ENCODE data around the gene MAP2K2.

Gene MAP2K2

GRCh38 chr19:4054441-4055208 is 69.3 kb downstream of the MAP2K2 start:
- no peak overlapping the region for H3K27ac ChIP-seq
- no peak for DNase-seq
- TF ChIP-seq CTCF (IDR thresholded peaks at IDR 0.05; ENCODE audit: low read depth, low read length, missing control alignments): no peak
- H3K27me3 ChIP-seq (replicated peaks): no peaks in the 10 kb centered on the region
- H3K4me3 ChIP-seq (ENCODE audit: low read depth, low read length): no peak overlapping the region
- in situ Hi-C loops (cut with HindIII; ENCODE audit: low pct_ligation_motif_present, low sequenced_read_pairs): no loop called here
- H3K36me3 ChIP-seq (replicated peaks): peaks cover 43% of the 10 kb centered on the region

DNA sequence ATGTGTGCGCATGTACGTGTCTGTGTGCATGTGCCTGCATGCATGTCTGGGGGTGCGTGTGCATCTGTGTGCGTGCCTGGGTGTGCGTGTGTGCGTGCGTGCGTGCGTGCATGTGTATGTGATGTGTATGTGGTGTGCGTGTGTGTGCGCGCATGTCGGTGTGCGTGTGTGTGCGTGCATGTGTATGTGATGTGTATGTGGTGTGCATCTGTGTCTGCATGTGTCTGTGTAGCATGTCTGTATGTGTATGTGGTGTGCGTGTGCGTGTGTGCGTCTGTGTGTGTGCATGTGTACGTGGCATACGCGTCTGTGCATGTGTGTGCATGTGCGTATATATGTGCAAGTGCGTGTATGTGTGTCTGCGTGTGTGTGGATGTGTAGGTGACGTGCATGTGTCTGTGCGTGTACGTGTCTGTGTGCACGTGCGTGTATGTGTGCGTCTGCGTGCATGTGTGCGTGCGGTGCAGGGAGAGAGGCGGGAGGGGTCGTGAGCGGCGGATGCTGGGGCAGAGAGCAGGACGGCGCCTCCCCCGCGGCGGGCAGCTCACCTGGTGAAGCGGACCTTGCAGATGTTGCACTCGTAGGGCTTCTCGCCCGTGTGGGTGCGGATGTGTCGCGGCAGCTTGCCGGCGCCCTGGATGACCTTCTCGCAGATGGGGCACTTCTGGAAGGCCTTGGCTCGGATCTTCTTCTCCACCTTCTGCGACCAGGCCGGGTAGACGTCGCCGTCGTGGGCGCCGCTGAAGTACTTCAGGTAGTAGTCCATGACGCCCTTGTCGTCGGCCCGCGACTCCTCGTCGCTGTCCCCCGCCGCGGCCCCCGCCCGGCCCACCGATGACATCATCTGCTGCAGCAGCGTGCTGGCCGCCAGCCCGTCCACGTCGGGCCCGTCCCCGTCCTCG is 70.2 kb downstream of the MAP2K2 start:
- in situ Hi-C loops (cut with HindIII; ENCODE audit: low pct_ligation_motif_present, low sequenced_read_pairs): no loop called here
- Histone ChIP-seq H3K36me3 (replicated peaks) (peaks cover 48% of the 10 kb centered on the region), H3K4me3 (ENCODE audit: low read depth, low read length) (no peak overlapping the region), H3K27ac (no peak overlapping the region), H3K27me3 (replicated peaks) (no peaks in the 10 kb centered on the region)
- no peak for DNase-seq
- TF ChIP-seq CTCF (IDR thresholded peaks at IDR 0.05; ENCODE audit: low read depth, low read length, missing control alignments): no peak

DNA sequence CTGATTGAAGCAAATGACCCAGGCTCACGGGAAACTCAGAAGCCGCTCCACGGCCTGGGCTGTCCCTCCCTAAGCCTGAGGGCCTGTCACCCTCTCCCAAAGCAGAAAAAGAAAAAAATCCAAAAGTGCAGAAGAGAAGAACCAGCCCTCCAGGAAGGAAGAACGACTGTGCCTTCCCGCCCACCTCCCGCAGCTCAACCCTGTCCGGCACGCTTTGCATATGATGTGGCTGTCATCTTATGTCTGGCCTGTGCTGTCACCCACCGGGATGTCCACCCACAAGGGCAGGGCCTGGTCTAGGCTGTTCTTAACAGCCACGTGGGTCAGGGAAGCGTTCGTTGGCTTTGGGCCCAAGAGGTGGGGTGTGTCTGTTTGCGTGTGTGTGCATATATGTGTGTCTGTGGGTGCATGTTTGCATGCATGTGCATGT is 70.9 kb downstream of the MAP2K2 start:
- Histone ChIP-seq H3K36me3 (replicated peaks) (peaks cover 52% of the 10 kb centered on the region), H3K27ac (peak overlapping the region; percentile 2), H3K4me3 (ENCODE audit: low read depth, low read length) (no peak overlapping the region), H3K27me3 (replicated peaks) (no peaks in the 10 kb centered on the region)
- TF ChIP-seq CTCF (IDR thresholded peaks at IDR 0.05; ENCODE audit: low read depth, low read length, missing control alignments): no peak
- no peak for DNase-seq
- in situ Hi-C loops (cut with HindIII; ENCODE audit: low pct_ligation_motif_present, low sequenced_read_pairs): no loop called here

GRCh38 chr19:4052114-4052992 is 71.6 kb downstream of the MAP2K2 start:
- in situ Hi-C loops (cut with HindIII; ENCODE audit: low pct_ligation_motif_present, low sequenced_read_pairs): no loop called here
- DNase-seq: no peak
- TF ChIP-seq CTCF (IDR thresholded peaks at IDR 0.05; ENCODE audit: low read depth, low read length, missing control alignments): no peak
- Histone ChIP-seq H3K27ac (peak overlapping the region; percentile 74), H3K36me3 (replicated peaks) (peaks cover 53% of the 10 kb centered on the region), H3K4me3 (ENCODE audit: low read depth, low read length) (no peak overlapping the region), H3K27me3 (replicated peaks) (no peaks in the 10 kb centered on the region)

- no peak for TF ChIP-seq CTCF (IDR thresholded peaks at IDR 0.05; ENCODE audit: low read depth, low read length, missing control alignments)
- peaks cover 51% of the 10 kb centered on the region for H3K36me3 ChIP-seq (replicated peaks)
- H3K27me3 ChIP-seq (replicated peaks): no peaks in the 10 kb centered on the region
- no peak overlapping the region for H3K4me3 ChIP-seq (ENCODE audit: low read depth, low read length)
- peak; percentile 31 for DNase-seq
- in situ Hi-C loops (cut with HindIII; ENCODE audit: low pct_ligation_motif_present, low sequenced_read_pairs): no loop called here
- H3K27ac ChIP-seq: peak overlapping the region; percentile 74
Observed at GRCh38 chr19:4051175-4052101, 72.5 kb downstream of the MAP2K2 start.
